ENCODE results near the gene SNTN.

SNTN gene

GRCh38 chr3:63679186-63679585, 26.7 kb downstream of the SNTN start:
- no peak for DNase-seq

GRCh38 chr3:63684081-63684480, 31.6 kb downstream of the SNTN start:
- no peak for DNase-seq

DNA sequence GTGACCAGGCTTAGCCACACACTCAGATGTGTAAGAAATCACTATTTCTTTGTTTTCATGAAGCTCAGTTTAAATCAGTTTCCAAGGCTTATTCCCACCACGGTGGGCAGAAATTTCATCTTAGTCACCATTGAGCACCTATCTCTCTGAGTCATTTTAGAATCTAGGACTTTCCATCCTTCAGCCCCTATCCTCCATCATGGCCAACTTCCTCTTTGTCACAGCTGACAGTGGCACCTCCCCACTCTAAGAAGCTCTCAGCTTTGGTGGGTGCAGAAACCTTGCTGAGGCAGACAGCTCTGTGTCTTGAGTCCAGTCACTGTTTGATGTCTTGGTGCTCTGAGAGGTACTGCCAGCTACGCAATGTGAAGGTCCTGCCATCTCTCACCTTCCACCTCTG, 32.9 kb downstream of the SNTN start:
- no peak for DNase-seq

- DNase-seq, result no peak
Observed at GRCh38 chr3:63687278-63688225, 35.1 kb downstream of the SNTN start.

- DNase-seq, result no peak
Observed at GRCh38 chr3:63689285-63689684, 36.8 kb downstream of the SNTN start.

DNA sequence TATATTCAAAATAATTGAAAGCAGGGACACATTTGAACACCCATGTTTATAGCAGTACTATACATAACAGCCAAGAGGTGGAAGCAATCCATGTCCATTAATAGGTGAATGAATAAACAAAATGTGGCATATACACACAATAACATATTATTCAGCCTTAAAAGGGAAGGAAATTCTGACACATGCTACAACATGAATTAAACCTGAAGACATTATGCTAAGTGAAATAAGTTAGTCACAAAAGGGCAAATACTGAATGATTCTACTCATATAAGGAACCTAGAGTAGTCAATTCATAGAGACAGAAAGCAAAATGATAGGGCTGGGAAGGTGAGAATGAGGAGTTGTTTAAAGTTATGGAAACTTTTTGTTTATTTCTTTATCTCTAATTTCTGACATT, 40.9 kb downstream of the SNTN start:
- DNase-seq, result no peak

- DNase-seq, result no peak
Observed at GRCh38 chr3:63705092-63705645, 52.7 kb downstream of the SNTN start.

GRCh38 chr3:63706321-63707085, 54.0 kb downstream of the SNTN start:
- no peak for DNase-seq

DNA sequence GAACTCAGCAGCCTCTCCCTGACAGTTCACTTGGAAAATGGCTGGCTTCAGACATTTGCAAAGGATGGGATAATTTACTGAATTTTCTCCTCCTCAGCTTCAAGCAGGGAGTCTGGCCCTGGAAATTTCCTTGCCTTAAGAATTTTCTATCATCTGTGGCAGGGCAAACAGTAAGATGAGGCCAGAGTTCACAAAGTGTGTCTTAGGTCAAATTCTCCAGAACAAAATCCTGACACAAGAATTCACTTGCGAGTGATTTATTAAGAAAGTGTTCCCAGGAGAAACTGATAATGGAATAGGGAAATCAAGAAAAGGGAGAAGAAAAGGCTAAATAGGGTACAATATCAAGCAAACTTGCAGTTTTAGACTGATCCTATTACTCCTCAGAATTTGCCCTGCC, 55.3 kb downstream of the SNTN start:
- no peak for DNase-seq

DNA sequence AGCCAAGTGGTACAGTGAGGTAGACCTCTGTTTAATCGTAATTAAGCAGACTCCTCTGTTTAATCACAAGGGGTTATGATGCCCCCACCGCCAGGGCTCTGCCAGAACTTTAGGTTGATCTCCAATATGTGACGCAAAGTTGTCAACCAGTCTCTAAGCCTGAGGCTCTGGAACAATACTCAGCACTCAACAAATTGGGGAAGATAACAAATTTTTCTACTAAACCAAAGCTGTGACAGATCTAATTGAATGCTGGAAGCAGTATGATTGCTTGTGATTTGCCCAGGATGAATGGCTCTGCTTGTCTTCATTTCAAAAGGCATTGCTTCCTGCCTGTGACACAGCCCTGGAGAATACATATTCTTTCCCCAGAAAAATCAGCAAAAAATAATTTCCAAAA, 57.1 kb downstream of the SNTN start:
- no peak for DNase-seq

Data from NCI-H524 treated with DMSO at 0.1 percent for 48 hours (cell line).